Endodermal cell (in vitro differentiated cells): Measurements from ENCODE around the gene IFNK. TPM values are rescaled to one million over a fixed set of nuclear protein-coding genes. Genes with fewer than 3 reads are reported as not detected.

Experiments
- DNase-seq: peaks from one replicate; pipeline ENCODE4 v3.0.0-alpha.2; 2017
- H3K27ac ChIP-seq: 2 replicates; pipeline ENCODE4 v1.5.1; 2013; ENCODE audit warnings: mild to moderate bottlenecking, low read depth, low read length, moderate library complexity
- H3K27me3 ChIP-seq: 2 replicates; pipeline ENCODE4 v1.6.1; 2013; ENCODE audit warnings: mild to moderate bottlenecking, low read length, moderate library complexity; ENCODE audit not compliant: insufficient read depth, control insufficient read depth, poor library complexity, severe bottlenecking
- H3K36me3 ChIP-seq: 2 replicates; pipeline ENCODE4 v1.7.0; 2013; ENCODE audit warnings: mild to moderate bottlenecking, low read length, moderate library complexity; ENCODE audit not compliant: control insufficient read depth, insufficient read depth
- H3K4me1 ChIP-seq: one replicate; pipeline ENCODE4 v1.7.0; 2013; ENCODE audit warnings: low read length; ENCODE audit not compliant: control insufficient read depth, insufficient read depth
- H3K4me3 ChIP-seq: 2 replicates; pipeline ENCODE4 v1.5.1; 2013; ENCODE audit warnings: mild to moderate bottlenecking, low read length, moderate library complexity
- H3K9ac ChIP-seq: 2 replicates; pipeline ENCODE4 v1.6.1; 2013; ENCODE audit warnings: mild to moderate bottlenecking, low read length, moderate library complexity; ENCODE audit not compliant: poor library complexity, severe bottlenecking; ENCODE audit errors: extremely low read depth
- H3K9me3 ChIP-seq: 2 replicates; pipeline ENCODE4 v1.6.1; 2013; ENCODE audit warnings: mild to moderate bottlenecking, low read length, moderate library complexity; ENCODE audit not compliant: control insufficient read depth
- H3K27ac Mint-ChIP-seq: 2 replicates; pipeline ENCODE4 v1.8.0; 2020; ENCODE audit warnings: mixed read lengths
- H3K27me3 Mint-ChIP-seq: 2 replicates; pipeline ENCODE4 v1.8.0; 2021; ENCODE audit warnings: mild to moderate bottlenecking, mixed read lengths; ENCODE audit not compliant: insufficient read depth
- H3K36me3 Mint-ChIP-seq: 2 replicates; pipeline ENCODE4 v1.8.0; 2020; ENCODE audit warnings: low read depth, mixed read lengths
- H3K4me1 Mint-ChIP-seq: 2 replicates; pipeline ENCODE4 v1.8.0; 2020; ENCODE audit warnings: mixed read lengths
- H3K4me3 Mint-ChIP-seq: 2 replicates; pipeline ENCODE4 v1.8.0; 2020; ENCODE audit warnings: mild to moderate bottlenecking, moderate library complexity, mixed read lengths
- H3K9me3 Mint-ChIP-seq: 2 replicates; pipeline ENCODE4 v1.8.0; 2020; ENCODE audit warnings: mild to moderate bottlenecking, mixed read lengths
- WGBS, 2 experiments: methylation state at CpG; one replicate each; pipeline versions ENCODE4 v1.1.5 to v1.1.7; 2013; ENCODE audit warnings: missing lambda C conversion rate in 2 of 2, mixed read lengths in 1 of 2; ENCODE audit not compliant: insufficient coverage in 1 of 2, insufficient read length in 1 of 2; 5-methylcytosine and 5-hydroxymethylcytosine counted together
- total RNA-seq, 2 donors: library from RNA; stranded (reverse); fragmentation: NEBNext Ultra II Directional in 1 of 2; extraction: Animal tissue kit (Norgen Biotek cat#: 25700) in 1 of 2; gene quantifications; 2 replicates in 1 of 2; 3 replicates in 1 of 2; pipeline ENCODE4 v1.2.1, GENCODE V29; 2021
- TF ChIP-seq, protein P1 (sequence below): fragments of 200-600 bp; sonication (generic); conservative IDR thresholded peaks from 2 replicates; pipeline ENCODE4 v1.5.0; 2021; ENCODE audit warnings: antibody characterized with exemption, mild to moderate bottlenecking

IFNK gene
- total RNA-seq, 2 donors from 2014 or later = not detected

DNA sequence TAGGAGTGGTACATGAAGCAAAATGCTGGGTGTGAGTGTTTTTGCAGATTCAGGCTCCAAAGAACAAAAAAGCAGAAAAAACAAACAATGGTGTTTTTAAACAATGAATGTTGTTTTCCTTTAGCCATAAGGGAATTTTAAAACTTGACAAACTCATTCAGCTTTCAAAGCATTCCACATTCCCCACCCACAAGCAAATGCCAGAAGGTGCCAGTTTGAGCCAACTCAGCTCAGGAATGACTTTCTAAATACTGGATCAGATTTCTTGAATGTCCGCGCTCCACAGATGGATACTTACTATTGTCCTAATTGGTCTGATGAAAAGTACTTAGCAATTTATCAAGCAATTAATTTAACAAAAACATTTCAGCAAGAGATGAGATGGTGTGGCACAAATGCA, 18.4 kb downstream of the IFNK start:
- Mint-ChIP-seq H3K36me3 (peaks cover 32% of the 10 kb centered on the region), H3K4me1 (no peaks in the 10 kb centered on the region), H3K4me3 (no peak overlapping the region), H3K27me3 (no peaks in the 10 kb centered on the region), H3K9me3 (peaks cover 2% of the 10 kb centered on the region), H3K27ac (no peak overlapping the region)
- Histone ChIP-seq H3K4me3 (no peak overlapping the region), H3K36me3 (peaks cover 28% of the 10 kb centered on the region), H3K27me3 (no peaks in the 10 kb centered on the region), H3K9me3 (no peaks in the 10 kb centered on the region), H3K9ac (no peak overlapping the region), H3K4me1 (no peaks in the 10 kb centered on the region), H3K27ac (no peak overlapping the region)
- no peak for DNase-seq
- 96% methylated on average over 2 of the region's 2 CpGs; no CpG with 5 or more reads in 1 of the 2 experiments for WGBS, 2 experiments
- TF ChIP-seq, protein P1, sequence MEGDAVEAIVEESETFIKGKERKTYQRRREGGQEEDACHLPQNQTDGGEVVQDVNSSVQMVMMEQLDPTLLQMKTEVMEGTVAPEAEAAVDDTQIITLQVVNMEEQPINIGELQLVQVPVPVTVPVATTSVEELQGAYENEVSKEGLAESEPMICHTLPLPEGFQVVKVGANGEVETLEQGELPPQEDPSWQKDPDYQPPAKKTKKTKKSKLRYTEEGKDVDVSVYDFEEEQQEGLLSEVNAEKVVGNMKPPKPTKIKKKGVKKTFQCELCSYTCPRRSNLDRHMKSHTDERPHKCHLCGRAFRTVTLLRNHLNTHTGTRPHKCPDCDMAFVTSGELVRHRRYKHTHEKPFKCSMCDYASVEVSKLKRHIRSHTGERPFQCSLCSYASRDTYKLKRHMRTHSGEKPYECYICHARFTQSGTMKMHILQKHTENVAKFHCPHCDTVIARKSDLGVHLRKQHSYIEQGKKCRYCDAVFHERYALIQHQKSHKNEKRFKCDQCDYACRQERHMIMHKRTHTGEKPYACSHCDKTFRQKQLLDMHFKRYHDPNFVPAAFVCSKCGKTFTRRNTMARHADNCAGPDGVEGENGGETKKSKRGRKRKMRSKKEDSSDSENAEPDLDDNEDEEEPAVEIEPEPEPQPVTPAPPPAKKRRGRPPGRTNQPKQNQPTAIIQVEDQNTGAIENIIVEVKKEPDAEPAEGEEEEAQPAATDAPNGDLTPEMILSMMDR = no peak

DNA sequence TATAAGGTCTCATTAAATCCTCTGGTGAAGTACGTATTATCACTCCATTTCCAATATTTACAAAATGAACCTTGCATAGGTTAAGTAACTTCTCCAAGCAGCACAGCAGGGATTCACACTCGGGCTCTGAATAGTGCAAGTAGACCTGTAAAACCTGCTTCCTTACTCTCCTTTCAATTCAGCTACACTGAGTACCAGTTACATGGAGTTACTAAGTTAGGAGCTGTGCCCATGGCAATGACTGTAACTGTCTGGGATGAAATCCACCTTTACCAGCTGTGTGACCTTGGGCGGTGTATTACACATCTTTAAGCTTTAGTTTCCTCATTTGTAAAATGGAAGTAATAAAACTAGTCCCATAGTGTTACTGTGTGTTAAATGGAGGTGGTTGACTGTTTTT, 21.4 kb downstream of the IFNK start:
- peaks cover 44% of the 10 kb centered on the region for H3K36me3 ChIP-seq
- DNase-seq = no peak
- Mint-ChIP-seq H3K4me3 (no peak overlapping the region), H3K36me3 (peaks cover 34% of the 10 kb centered on the region), H3K27me3 (no peaks in the 10 kb centered on the region), H3K4me1 (no peaks in the 10 kb centered on the region), H3K9me3 (peaks cover 2% of the 10 kb centered on the region), H3K27ac (no peak overlapping the region)
- H3K4me1 ChIP-seq = no peaks in the 10 kb centered on the region
- TF ChIP-seq, protein P1 = no peak
- H3K4me3 ChIP-seq = no peak overlapping the region
- no peaks in the 10 kb centered on the region for H3K27me3 ChIP-seq
- no peak overlapping the region for H3K9ac ChIP-seq
- 90 to 93% methylated on average over 2 to 3 of the region's 3 CpGs for WGBS, 2 experiments
- H3K27ac ChIP-seq = no peak overlapping the region
- no peaks in the 10 kb centered on the region for H3K9me3 ChIP-seq

DNA sequence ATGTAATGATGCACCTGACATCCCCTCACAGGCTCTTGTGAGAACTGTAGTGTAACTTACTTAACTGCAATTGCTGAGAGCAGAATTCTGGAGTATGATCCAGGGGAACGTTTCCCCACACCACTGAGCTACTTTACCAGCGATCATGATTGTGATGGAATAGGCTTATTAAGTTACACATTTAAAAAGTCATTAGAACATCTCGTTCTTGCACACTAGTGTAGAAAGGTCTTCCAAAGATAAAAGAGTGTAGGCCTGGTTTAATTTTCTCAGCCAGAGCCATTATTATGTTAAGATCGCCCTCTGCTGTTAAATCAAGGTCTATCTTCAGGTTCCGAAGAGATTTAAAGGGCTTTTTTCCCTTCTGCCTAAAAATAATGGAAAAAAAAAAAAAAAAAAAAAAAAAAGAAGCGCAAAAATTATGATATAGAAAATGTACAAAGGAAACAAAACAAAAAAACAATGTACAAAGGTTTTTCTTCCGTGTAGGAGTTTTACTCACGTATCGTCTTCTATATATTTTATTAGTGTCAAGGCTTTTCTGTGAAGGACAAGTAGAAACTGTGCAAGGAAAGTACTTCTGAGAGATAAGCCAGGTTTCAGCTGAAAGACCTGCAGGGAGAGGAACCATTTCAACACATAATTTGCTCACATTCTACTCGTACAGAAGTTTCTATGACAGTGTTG, 24.1 kb downstream of the IFNK start:
- peaks cover 30% of the 10 kb centered on the region for H3K36me3 Mint-ChIP-seq
- H3K4me1 Mint-ChIP-seq = no peaks in the 10 kb centered on the region
- H3K9me3 Mint-ChIP-seq = peaks cover 2% of the 10 kb centered on the region
- TF ChIP-seq, protein P1 = peak; percentile 75
- Histone ChIP-seq H3K27ac (no peak overlapping the region), H3K9me3 (no peaks in the 10 kb centered on the region), H3K36me3 (peaks cover 61% of the 10 kb centered on the region), H3K9ac (no peak overlapping the region), H3K4me3 (no peak overlapping the region), H3K27me3 (no peaks in the 10 kb centered on the region), H3K4me1 (no peaks in the 10 kb centered on the region)
- no peak overlapping the region for H3K4me3 Mint-ChIP-seq
- H3K27me3 Mint-ChIP-seq = no peaks in the 10 kb centered on the region
- no peak for DNase-seq
- no peak overlapping the region for H3K27ac Mint-ChIP-seq
- WGBS, 2 experiments = 53 to 70% methylated on average over 3 to 9 of the region's 10 CpGs
